Right cardiac atrium (tissue), 5 donors: Measurements from ENCODE around the gene LRBA. TPM values are rescaled to one million over a fixed set of nuclear protein-coding genes. Genes with fewer than 3 reads are reported as not detected.
"Not testable (repeated sequence)": the region's sequence is repeated elsewhere in the genome, so short reads cannot be mapped to it uniquely, and the experiment has no call there.

Experiments
- ATAC-seq, 2 donors: fragments of 200-7000 bp; cut with Tn5 transposase; one replicate each; pipeline versions ENCODE4 v1.8.0 to v1.9.1; 2020; ENCODE audit warnings: moderate library complexity in 2 of 2, mild to moderate bottlenecking in 1 of 2
- DNase-seq, 3 donors: peaks; one replicate each; pipeline ENCODE4 v3.0.0-alpha.2; 2020
- H3K27ac ChIP-seq: one replicate; pipeline ENCODE4 v1.5.1; 2013; ENCODE audit warnings: mild to moderate bottlenecking, low read length, control low read depth, moderate library complexity
- H3K27me3 ChIP-seq: one replicate; pipeline ENCODE4 v1.6.1; 2013; ENCODE audit not compliant: control insufficient read depth, insufficient read depth
- H3K4me1 ChIP-seq: one replicate; pipeline ENCODE4 v1.6.1; 2013; ENCODE audit warnings: low read length; ENCODE audit not compliant: control insufficient read depth, insufficient read depth
- H3K4me3 ChIP-seq: one replicate; pipeline ENCODE4 v1.5.1; 2013; ENCODE audit warnings: low read length, control low read depth
- H3K9me3 ChIP-seq: one replicate; pipeline ENCODE4 v1.6.1; 2013; ENCODE audit warnings: low read length; ENCODE audit not compliant: control insufficient read depth
- WGBS: extraction: QIAGEN DNeasy Blood & Tissue Kit; methylation state at CpG from one replicate; pipeline ENCODE4 v1.1.7; 2013; 5-methylcytosine and 5-hydroxymethylcytosine counted together
- intact Hi-C, 4 donors: fragments of 100-400 bp; cut with DNase I; formaldehyde crosslinking; loops; one replicate each; pipeline versions ENCODE4 v1.11.0 to v1.14.0; 2022 to 2023
- polyA plus RNA-seq: library from polyadenylated mRNA; stranded (reverse); fragments of 200-250 nt; gene quantifications from one replicate; pipeline ENCODE4 v1.2.3, GENCODE V29; 2013
- total RNA-seq, 4 donors: library from RNA; stranded (reverse); fragmentation: NEBNext Ultra II Directional; extraction: Animal tissue kit (Norgen Biotek cat#: 25700); gene quantifications; one replicate each; pipeline ENCODE4 v1.2.1, GENCODE V29; 2021
- donor health status: healthy with polysubstance abuse.
- donor health status: DM: no; HTN: yes; CAD: no.
- donor health status: DM: no; HTN: no; CAD: no.
- donor health status: DM: no; HTN: yes; CAD: no; lungs with severe emphysema.
- donor health status: DM: yes; HTN: yes; CAD: no.

The LRBA gene
- total and polyA plus RNA-seq, 5 donors, result 14.4 to 29.9 (median 23.4) TPM

DNA sequence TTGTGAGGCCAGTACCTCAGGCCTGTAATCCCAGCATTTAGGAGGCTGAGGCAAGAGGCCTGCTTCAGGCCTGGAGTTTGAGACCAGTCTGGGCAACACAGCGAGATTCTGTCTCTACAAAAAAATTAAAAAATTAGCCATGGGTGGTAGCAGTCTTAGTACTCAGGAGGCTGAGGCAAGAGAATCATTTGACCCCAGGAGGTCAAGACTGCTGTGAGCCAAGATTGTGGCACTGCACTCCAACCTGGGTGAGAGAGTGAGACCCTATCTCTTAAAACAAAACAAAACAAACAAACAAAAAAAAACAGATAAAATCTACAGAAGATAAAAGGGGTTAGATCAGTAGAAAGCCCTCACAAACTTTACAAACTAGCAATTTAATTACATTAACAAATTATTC is 352.4 kb downstream of the LRBA start:
- Histone ChIP-seq H3K4me3 (no peak overlapping the region), H3K27ac (no peak overlapping the region), H3K9me3 (no peaks in the 10 kb centered on the region), H3K4me1 (no peaks in the 10 kb centered on the region), H3K27me3 (no peaks in the 10 kb centered on the region)
- intact Hi-C loops, result no loop called here
- no peak for ATAC-seq
- DNase-seq, result no peak
- 96% methylated on average over 1 of the region's 1 CpG for WGBS

DNA sequence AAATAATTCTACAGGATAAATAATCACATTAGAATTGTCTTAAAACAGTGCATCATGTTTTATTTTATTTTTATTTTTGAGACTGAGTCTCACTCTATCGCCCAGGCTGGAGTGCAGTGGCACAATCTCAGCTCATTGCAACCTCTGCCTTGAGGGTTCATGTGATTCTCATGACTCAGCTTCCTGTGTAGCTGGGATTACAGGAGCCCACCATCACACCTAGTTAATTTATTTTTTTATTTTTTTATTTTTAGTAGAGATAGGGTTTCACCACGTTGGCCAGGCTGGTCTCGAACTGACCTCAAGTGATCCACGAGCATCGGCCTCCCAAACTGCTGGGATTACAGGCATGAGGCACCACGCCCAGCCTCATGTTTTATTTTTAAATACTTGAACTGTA is 353.5 kb downstream of the LRBA start:
- H3K9me3 ChIP-seq, DNase-seq, H3K27ac ChIP-seq, H3K4me3 ChIP-seq, H3K27me3 ChIP-seq, ATAC-seq, intact Hi-C loops, H3K4me1 ChIP-seq: not testable (repeated sequence)
- WGBS, result 89% methylated on average over 6 of the region's 6 CpGs

DNA sequence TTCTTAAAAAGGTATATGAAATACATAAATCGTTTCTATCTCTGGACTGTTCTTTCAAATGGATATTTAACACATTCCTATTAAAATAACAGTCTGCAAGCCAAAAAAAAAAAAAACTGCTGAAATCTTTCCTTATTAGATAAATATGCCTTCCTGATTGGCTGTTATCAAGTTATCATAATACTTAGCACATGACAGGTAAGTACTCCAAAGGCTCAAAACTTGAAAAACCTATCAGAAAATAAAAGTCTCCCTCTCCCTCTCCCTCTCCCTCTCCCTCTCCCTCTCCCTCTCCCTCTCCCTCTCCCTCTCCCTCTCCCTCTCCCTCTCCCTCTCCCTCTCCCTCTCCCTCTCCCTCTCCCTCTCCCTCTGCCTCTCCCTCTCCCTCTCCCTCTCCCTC is 356.8 kb downstream of the LRBA start:
- H3K4me1 ChIP-seq, DNase-seq, ATAC-seq, H3K27ac ChIP-seq, H3K9me3 ChIP-seq, H3K27me3 ChIP-seq, H3K4me3 ChIP-seq, intact Hi-C loops: not testable (repeated sequence)
- 92% methylated on average over 1 of the region's 1 CpG for WGBS

DNA sequence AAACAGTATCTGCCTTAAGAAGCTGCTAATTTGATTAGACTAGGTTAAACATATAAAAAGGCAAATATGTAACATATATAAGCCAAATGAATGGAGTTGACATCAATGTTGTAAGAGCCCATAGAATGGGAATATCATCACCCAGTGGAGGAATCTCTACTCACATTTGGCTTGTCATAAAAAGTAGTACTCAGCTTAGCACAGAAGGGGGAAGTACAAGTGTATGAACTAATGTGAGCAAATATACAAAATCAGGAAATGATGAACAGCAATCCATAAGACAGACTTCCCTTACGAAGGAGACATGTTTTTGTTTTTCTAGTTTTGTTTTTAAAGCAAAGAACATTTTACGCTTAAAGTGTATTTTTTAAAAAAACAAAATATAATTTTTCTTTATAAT is 358.2 kb downstream of the LRBA start:
- Histone ChIP-seq H3K4me3 (no peak overlapping the region), H3K4me1 (no peaks in the 10 kb centered on the region), H3K9me3 (no peaks in the 10 kb centered on the region), H3K27me3 (no peaks in the 10 kb centered on the region), H3K27ac (no peak overlapping the region)
- WGBS, result 87% methylated on average over 2 of the region's 2 CpGs
- DNase-seq (no peak), ATAC-seq (no peak)
- intact Hi-C loops, result no loop called here

DNA sequence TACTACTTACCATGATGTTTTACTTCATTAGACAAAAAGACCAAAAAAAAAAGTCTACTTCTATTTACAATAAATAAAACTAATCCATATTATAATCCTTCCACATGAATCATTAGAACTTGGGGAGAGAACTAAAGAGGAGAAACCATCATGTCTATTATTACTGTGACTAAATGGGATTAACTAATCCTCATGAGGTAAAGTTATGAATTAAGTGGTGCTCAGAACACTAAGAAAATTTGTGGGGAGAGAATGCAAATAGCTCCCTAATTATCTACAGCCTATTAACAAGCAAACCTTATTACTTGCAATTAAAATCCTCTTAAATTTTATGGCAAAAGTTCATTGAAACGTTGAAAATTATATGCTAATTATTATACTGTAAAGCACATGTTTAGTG is 364.3 kb downstream of the LRBA start:
- H3K9me3 ChIP-seq, result no peaks in the 10 kb centered on the region
- H3K4me3 ChIP-seq, result no peak overlapping the region
- intact Hi-C loops, result no loop called here
- H3K27me3 ChIP-seq, result no peaks in the 10 kb centered on the region
- no peak for DNase-seq
- no peak for ATAC-seq
- WGBS, result 93% methylated on average over 1 of the region's 1 CpG
- no peaks in the 10 kb centered on the region for H3K4me1 ChIP-seq
- H3K27ac ChIP-seq, result no peak overlapping the region

DNA sequence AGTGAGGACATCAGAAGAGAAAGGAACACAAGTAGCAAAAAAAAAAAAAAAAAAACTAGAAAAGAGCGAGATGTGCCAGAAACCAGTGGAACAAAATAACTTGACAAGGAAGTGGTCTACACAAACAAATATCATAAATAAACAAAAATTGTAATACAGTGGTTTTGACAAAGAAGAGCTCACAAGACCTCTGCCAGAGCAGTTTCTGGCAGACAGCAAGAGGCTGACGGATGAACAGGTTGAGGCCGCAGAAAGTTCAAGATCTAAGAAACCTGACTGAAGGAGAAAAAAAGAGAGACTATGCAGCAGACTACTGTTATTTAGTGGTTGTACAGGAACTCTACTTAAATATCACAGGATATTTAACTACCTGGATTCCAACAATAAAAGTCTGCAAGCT is 367.0 kb downstream of the LRBA start:
- DNase-seq (no peak), ATAC-seq (no peak)
- no peaks in the 10 kb centered on the region for H3K27me3 ChIP-seq
- intact Hi-C loops, result loop anchor here in 1 of 4 donors (10.0 kb wide), 1 partner anchor 87 kb away; no protein-coding TSS in a partner anchor
- H3K4me1 ChIP-seq, result no peaks in the 10 kb centered on the region
- no peak overlapping the region for H3K4me3 ChIP-seq
- H3K27ac ChIP-seq, result no peak overlapping the region
- H3K9me3 ChIP-seq, result no peaks in the 10 kb centered on the region
- 95% methylated on average over 3 of the region's 3 CpGs for WGBS

DNA sequence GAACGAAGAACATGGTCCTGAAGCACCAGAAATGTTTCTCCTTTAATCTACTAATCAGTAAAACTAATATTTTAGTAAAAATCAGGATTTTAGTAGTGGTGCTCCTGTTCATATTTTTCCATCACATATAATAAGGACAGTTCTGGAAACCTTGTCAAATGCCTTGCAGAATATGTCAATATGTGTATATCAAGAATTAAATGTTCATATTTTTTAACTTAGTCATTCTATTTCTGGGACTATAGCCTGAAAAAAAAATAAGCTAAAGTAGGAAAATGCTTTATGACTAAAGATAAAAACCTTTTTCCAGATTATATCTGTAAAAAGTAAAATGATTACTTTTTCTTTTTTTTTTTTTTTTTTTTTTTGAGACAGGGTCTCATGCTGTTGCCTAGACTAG is 368.1 kb downstream of the LRBA start:
- no peaks in the 10 kb centered on the region for H3K9me3 ChIP-seq
- intact Hi-C loops, result loop anchor here in 1 of 4 donors (10.0 kb wide), 1 partner anchor 88 kb away; no protein-coding TSS in a partner anchor
- ATAC-seq (no peak), DNase-seq (no peak)
- no peak overlapping the region for H3K27ac ChIP-seq
- no peaks in the 10 kb centered on the region for H3K4me1 ChIP-seq
- H3K27me3 ChIP-seq, result no peaks in the 10 kb centered on the region
- H3K4me3 ChIP-seq, result no peak overlapping the region
- WGBS, result 89% methylated on average over 1 of the region's 1 CpG

DNA sequence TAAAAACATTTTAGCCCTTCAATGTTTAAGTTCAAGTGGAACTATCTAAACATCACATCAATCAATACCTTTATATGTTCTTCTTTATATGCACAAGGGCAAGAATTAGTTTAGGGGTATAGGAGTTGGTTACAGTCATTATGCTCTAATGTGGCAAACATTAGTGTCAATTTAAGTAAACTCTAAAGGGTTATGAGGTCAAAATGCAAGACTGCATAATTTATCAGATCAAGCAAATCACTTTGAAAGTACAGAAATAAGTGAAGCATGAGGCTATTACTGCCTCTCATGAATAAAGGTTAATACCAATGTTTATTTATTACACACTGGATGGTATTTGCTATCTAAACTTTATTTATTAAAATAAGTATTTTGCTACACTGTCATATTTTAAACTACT is 373.5 kb downstream of the LRBA start:
- H3K27me3 ChIP-seq, result no peaks in the 10 kb centered on the region
- ATAC-seq, result no peak
- intact Hi-C loops, result loop anchor here in 1 of 4 donors (10.0 kb wide), 1 partner anchor 93 kb away; no protein-coding TSS in a partner anchor

DNA sequence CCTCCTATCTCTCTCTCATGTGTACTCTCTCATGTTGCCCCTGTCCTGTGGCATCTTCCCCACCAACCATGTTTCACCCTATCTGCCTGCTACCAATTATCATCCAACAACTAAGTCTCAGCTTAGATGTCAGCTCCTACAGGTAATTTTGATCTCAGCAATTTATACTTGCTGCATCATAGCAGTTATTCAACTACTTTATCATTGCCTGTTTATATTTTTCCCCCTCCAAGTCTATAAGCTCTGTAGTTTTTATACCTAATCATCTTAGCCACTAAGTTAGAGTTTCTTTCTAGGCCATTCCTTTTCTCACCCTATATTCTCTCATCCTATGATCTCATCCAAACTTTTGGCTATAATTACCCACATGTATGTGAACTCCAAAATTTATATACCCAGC is 382.4 kb downstream of the LRBA start:
- Histone ChIP-seq H3K9me3 (no peaks in the 10 kb centered on the region), H3K27me3 (no peaks in the 10 kb centered on the region), H3K4me3 (no peak overlapping the region), H3K27ac (no peak overlapping the region), H3K4me1 (no peaks in the 10 kb centered on the region)
- DNase-seq (no peak), ATAC-seq (no peak)
- intact Hi-C loops, result no loop called here

More for the DNA sequence above, 373.5 kb downstream of the LRBA start:
- no peaks in the 10 kb centered on the region for H3K4me1 ChIP-seq
- no peak for DNase-seq
- no peak overlapping the region for H3K27ac ChIP-seq
- no peak overlapping the region for H3K4me3 ChIP-seq
- H3K9me3 ChIP-seq, result no peaks in the 10 kb centered on the region

DNA sequence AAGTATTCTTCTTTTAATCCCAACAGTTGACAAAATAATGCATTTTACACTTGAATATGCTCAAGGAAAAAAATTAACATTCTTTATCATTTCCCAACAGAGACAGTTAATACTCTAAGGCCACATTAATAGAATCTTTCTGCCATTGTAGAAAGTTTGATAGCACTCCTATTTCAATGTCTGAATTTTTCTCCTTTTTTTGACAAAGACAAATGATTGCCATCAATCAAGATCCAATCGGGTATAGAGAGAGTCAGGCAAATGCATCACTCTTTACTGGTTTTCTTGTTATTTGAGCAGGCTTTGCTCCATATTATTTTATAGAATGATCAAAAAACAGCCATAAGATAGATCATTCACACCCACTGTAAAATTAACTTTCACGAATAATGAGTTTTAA is 387.0 kb downstream of the LRBA start:
- Histone ChIP-seq H3K27me3 (no peaks in the 10 kb centered on the region), H3K27ac (no peak overlapping the region), H3K9me3 (no peaks in the 10 kb centered on the region), H3K4me1 (no peaks in the 10 kb centered on the region), H3K4me3 (no peak overlapping the region)
- intact Hi-C loops, result no loop called here
- 92% methylated on average over 2 of the region's 2 CpGs for WGBS
- no peak for ATAC-seq
- DNase-seq, result no peak

DNA sequence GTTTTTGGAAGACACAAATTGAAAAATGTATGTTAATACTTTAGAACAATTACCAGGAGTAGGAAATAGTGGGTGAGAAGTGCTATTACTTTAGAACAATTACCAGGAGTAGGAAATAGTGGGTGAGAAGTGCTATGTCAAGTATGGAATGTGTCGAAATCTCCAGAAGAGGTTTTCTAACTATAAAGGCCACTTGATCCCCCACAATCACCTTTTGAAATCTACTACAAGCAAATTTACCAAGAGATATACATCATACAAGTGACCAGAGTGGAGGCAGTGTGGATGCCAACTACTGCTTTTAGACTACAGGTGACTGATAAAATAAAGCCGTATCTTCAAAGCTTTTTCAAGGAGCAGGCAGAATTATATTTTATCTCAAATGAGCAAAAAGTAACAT is 390.1 kb downstream of the LRBA start:
- 86% methylated on average over 2 of the region's 2 CpGs for WGBS
- no peak overlapping the region for H3K27ac ChIP-seq
- H3K27me3 ChIP-seq, result no peaks in the 10 kb centered on the region
- no peak for ATAC-seq
- no peak for DNase-seq
- H3K4me3 ChIP-seq, result no peak overlapping the region
- H3K9me3 ChIP-seq, result no peaks in the 10 kb centered on the region
- H3K4me1 ChIP-seq, result no peaks in the 10 kb centered on the region
- intact Hi-C loops, result no loop called here

DNA sequence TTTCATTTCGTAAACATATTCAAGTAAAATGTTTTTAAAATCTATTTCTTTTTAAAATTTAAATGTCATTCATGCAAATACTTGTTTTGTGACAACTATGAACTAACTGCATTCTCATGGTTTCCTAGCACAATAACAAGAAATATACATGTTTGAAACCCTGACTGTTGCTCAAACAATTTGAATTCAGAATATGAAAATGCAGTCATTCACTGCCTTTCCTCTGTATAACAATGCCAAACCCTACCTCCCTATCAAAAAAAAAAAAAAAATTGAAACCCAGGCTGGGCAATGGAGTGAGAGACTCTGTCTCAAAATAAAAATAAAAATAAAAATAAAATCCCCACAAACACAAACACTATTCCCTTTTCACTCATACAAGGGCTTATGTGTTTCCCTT is 391.0 kb downstream of the LRBA start:
- intact Hi-C loops, result no loop called here
- H3K4me1 ChIP-seq, result no peaks in the 10 kb centered on the region
- DNase-seq (no peak), ATAC-seq (no peak)
- no peaks in the 10 kb centered on the region for H3K27me3 ChIP-seq
- no peaks in the 10 kb centered on the region for H3K9me3 ChIP-seq
- H3K27ac ChIP-seq, result no peak overlapping the region
- no peak overlapping the region for H3K4me3 ChIP-seq
- 99% methylated on average over 1 of the region's 1 CpG for WGBS
